NCI-H526 treated with DMSO at 0.1 percent for 48 hours (cell line): ENCODE data around the gene GNG12.

Source experiments
- DNase-seq: peaks from one replicate; lab custom pipeline; 2025; lab: John Stamatoyannopoulos, UW

The GNG12 gene

DNA sequence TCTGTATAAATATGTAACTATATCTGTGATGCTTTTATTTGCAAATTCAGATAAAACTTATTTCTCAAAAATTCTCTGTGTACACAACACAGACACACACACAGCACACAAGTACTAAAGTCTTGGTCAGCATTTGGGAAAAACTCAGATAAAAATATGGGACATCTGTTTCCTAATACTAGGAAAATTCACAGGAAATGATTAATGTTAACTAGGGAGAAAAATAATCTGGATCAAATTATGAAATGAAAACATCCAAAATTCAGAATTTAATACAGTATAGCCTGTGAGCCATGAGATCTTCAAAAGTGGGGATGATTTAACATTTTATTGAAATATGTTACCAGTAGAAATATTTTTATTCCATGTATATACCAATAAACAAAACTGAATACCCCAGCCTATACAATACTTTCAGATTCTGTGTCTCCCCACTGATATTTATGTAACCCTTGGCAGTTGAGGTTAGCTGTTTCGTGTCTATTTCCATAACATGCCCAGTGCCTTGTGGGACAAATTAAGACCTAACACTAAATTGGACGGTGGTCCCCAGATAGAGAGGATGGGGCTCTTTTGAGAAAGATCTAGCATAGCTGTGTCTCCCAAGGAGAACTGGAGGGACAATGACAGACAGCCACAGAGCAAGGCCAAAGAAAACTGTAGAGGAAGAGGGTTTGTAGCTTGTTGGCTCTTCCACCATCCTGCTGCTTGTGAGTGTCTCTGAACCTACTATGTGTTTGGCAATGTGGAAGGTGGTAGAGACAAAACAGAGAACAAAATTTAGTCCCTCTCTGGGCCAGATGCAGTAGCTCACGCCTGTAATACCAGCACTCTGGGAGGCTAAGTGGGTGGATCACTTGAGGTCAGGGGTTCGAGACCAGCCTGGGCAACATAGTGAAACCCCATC lies 47.2 kb downstream of the GNG12 start:
- no peak for DNase-seq

DNA sequence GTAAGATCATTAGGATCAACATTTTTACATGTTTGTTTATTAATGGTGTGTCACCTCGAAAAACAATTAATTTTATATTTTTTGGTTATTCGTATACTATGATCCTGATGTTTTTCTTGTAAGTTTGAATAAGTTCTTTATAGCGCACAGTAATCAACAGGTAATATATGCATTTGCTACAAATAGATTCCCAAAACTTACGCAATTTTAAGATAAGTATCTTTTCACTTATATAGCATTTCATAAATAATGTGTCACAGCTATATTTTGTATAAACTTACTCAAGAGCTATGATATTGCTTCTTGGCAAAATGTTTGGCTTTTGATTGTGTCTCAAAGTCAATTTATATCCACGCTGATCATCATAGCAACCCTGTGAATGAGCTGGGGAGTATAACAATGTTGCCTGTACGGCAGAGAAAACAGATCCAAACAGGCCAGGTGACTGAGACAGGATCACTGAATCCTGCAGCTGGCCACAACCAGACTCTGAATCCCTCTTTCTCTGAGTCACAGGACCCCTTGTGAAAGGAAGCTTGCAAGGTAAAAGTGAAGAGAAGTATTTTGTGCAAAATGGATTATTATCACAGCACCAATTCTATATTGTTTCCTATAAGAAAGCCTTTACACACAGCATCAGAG lies 48.6 kb downstream of the GNG12 start:
- DNase-seq, result no peak

DNA sequence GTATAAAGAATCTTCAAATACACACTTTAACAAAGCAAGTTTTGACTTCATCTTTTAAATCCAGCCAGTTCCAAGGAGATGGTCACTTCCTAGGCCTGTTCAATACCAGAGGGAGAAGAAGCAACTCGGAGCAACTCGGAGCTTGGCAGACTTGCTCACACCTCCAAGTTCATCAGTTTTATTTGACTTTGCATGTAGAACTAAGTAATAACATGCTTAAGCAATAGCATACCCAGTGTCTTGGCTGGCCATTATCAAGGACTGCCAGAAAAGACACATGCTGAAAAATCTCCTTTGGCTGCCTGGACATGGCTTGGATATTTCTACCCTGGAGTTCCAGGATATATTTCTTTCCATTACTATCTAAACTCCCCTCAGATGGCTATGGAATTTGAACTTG lies 52.6 kb downstream of the GNG12 start:
- no peak for DNase-seq

DNA sequence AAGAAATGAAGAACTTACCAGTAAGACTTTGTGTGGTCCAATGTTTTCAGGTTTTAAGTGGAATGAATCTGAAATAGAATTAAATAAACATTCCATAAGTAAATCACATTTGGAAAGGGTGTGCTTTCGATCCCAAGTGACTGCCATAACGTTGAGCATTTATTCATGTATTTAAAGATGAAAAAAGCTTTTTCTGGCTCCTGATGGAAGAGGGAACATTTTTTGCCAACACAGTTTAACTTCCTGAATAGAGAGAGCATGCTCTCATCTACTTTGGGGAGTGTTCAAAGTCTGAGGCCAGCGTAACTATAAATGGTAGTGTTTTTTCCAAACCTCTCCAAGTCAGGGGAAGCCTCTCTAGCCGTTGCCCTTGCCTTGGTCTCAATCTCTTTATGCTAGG lies 55.8 kb downstream of the GNG12 start:
- DNase-seq, result no peak

DNA sequence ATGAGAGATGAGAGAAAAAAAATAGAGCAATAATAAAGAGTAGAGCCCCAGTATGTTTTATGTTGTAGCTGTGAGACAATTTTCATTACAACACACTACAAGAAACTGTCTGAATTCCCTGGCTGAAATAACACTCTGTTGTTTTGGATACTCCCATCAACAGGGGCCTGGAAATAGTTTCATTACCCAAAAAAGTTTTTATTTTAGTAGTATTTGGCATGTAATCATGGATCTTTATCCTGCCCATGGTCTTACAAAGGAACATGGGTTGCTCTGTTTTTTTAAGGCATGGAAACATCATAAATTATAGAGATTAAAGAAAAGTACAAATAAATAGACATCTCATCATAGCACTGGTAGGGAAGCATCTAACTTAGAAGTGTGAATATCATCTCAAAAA lies 56.3 kb downstream of the GNG12 start:
- no peak for DNase-seq

DNA sequence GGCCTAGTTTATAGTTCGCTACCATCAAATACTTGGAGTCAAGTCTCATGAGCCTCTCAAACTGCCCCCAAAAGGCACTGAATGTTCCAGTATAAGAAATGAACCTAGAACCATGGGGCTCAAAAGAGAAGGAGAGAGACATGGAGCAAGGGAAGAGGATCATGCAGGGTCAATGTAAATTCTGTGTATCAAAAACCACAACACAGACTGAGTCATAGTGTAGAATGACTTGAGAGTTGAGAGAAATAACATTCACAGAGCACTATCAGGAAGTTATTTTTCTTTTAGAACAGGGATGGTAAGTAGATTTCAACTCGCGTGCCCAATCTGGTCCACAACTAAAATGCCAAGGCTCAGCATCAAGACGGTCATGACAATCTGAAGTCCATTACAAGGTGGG lies 59.8 kb downstream of the GNG12 start:
- no peak for DNase-seq

DNA sequence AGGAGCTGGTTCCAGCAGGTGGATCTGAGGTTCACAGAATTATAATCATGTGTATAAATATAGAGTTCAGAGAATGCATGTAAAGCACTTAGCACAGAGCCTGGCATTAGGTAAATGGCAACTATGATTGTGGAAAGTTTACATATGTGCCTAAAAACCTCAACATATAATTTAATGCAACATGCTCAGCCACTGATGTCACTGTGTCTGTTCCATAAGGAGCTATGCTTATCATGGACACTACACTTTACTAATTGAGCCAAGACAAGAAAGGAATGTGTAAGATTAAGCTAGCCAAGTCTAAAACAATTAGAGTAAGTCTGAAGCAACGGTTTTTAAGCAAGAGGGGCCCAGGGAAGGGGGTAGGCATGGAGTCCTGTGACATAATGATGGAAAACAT lies 61.5 kb downstream of the GNG12 start:
- no peak for DNase-seq

DNA sequence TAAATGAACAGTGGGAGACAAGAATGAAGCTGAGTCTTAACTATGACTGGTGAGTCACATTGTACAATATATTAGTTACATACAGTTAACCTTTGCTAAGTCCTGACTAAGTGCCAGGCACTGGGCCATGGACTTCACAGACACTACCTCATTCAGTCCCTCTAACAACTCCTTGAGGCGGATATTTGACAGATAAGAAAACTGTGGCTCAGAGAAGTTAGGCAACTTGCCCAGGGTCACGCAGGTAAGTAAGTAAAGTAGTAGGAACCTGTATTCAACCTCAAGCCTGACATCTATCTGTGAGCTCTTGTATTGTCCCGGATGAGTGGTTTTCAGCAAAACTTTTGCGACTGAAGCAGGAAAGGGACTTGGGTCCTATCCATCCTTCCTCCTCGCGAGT lies 62.1 kb downstream of the GNG12 start:
- no peak for DNase-seq

DNA sequence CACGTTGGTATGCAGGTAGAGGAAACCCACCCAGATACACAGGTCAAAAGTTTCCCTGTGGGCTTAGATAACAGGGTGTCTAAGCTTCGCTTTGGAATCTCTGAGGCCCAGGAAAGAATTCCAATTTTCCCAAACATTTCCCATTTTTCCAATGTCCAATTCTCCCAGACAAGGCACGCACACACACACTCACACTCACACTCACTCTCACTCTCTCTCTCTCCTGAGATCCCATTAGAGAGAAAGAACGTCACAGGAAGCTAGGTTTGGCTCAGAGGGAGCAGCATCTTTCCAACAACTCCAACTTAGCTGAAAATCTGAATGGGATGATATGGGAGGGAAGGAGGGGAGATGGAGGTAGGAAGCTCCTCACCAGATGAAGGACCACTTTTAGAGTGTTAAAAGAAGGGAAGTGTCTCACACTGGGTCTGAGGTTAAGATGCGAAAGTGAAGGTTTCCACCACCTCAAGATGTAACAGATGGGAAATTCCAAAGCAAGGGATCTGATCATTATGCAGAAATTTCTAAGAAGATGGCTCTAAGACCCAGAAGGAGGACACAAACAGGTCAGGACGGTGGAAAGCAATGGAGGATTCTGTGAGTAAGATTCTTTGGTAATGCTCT lies 63.5 kb downstream of the GNG12 start:
- no peak for DNase-seq

DNA sequence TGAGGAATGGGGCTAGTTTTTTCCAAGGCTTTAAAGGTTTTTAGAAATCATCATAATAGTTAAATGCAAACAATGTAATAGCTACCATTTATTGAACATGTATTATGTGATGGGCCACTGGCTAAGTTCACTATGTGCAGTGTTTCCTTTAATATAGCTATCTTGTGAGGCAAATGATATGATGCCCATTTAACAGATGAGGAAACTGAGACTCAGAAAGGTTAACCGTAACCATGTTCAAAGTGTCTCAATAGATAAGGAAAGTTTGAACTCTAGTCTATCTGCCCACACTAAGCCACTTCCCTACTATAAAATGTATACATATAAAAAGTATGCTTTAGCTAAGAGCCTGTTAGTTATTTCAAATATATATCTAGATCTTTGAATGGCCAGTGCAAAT lies 64.8 kb downstream of the GNG12 start:
- no peak for DNase-seq

DNA sequence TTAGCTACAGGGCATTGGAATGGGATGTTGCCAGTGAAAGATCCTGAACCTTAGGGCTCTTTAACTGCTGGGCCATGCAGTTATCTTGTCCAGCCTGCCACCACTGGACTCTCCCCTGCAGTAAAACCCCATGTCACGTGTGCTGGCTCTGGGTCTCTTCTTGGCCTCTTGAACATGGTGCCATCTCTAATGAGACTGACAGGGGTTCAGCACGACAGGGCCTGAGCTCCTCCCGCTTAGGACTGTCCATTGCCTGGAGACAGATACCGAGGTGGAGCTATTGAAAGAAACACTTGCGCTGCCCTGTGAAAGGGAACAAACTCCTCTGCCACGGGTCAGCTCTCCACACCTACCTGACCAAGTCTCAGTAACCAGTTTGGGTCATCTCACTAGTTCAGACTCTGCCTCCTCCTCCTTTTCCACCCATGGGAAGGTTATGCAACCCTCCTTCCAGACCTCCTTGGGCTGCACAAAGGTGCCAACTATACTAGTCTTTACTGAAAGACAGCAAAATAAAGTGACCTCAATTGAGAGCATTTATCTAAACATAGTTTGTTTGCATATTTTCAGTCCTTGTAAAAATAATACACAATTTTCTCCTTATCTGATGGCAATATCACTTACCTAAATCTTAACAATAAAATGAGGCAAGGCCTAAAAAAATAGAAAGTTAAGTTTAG lies 66.0 kb downstream of the GNG12 start:
- no peak for DNase-seq

DNA sequence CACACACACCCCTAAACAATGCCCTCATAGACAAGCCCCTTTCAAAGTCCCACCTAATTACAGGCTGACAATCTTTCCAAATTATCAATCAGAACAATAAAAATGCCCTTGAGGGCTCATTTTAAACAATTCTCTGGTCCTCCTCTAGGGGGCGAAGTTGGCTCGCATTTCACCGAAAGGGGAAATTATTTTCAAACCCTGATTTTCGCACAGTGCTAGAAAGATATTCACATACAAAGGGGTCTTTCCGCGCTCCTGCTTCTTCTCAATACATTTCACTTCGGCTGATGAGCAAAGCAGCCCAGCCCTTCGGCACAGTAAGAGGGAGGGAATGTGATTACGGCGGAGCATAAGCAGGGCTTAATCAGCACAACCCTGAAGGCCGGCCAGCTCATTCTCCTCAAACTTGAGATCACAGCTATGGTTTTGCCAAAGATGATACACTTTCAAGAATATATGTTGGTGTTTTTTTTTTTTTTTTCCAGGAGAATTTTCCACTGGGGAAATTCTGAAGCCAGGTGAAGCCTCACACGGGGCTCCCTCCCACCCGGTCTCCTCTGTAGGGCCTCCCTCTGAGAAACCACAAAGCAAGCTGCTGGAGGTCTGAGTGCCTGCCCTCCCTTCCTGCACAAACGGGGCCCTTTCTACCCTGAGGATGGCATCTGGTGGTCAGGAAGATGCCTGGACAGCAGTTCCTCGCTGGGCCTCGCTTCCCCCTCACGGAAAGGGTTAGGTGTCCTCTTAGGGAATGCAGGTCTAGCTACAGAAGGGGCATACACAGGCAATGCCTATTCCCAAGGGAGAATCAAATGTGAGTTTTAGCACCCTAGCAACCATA lies 66.9 kb downstream of the GNG12 start:
- peak; percentile 25 for DNase-seq

DNA sequence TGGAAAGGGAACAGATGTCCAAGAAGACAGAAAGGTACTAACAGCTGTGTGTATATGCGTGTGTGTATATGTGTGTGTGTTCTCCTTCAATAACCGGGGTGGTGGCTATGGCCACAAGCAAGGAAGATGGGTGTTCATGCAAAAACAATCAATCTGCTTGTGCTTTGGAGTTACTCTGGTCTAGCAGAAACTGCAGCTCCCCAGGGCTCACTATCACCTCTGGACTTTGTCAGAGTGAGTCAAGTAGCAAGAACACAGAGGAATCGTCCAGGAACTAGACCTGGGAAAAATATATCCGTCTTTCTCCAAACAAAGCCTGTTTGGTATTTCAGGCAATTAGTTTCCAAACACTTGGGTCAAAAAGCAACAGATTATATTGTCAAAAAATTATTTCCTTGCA lies 68.6 kb downstream of the GNG12 start:
- no peak for DNase-seq

DNA sequence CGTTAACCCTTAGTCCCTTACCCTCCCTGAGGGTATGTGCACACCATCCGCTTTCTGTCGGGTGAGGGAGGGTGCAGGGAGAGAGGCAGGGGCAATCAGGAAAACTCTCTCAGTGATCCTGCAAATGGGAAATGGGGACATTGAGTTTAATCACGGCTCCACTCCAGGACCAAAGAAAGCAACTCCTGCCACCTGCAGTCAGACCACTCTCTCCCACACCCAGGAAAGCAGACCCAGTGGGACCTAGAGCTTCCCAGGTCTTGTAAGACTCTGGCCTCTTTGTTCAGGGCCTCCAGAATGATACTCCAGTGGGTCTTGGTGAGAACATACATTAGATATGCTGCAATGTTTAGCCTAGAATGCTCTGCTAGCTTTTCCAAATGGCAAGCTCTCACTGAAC lies 71.5 kb downstream of the GNG12 start:
- no peak for DNase-seq

DNA sequence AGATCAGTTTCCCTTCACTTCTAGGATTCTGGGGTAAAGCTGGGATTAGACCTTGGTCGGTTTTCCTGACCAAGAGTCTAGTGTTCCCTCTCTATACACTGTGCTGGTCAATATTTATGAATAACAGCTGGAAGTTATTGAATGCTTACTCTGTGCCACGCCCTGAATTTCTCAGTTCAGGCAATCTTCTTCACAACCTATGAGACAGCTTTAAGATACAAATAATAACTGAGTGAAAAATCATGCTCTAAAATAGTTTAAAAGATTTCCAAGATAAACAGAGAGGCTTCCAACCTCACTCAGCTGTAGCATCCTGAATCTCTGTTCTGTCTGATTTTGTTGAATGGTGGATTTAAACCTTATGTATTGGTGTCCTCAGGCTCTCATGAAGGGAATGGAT lies 72.2 kb downstream of the GNG12 start:
- no peak for DNase-seq

DNA sequence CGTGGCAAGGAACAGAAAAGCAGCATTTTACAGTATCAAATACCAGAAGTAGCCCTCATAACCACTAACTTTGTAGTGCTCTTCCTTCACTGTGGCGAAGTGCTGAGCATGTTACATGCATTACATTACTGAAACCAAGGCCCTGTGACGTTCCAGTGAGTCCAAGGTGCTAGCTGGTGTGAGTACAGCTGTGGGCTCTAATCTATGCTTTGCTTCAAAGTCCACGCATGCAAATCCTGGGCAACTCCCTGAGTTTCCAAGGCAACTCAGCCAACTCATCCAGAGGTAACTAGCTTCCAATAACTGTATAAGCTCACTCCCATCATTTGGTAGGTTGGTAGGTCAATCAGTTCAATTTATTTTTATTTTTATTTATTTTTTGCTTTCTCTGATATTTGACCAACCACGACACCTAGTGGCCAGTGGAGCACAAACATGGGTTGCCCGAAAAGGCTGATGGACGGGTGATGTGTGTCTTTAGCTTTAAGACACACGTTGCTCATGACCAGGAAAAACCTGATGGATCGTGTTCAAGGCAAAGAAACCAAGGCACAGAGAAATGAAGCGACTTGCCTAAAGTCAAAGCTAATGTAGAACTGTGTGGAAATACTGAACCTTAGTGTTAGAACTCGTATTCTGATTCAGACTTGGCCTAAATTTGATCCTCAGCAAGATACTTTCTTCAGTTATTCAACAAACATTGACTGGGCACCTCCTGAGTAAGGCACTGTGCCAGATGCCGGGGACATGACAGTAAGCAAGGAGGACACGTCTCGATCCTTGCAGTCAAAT lies 73.0 kb downstream of the GNG12 start:
- DNase-seq, result peak; percentile 75

DNA sequence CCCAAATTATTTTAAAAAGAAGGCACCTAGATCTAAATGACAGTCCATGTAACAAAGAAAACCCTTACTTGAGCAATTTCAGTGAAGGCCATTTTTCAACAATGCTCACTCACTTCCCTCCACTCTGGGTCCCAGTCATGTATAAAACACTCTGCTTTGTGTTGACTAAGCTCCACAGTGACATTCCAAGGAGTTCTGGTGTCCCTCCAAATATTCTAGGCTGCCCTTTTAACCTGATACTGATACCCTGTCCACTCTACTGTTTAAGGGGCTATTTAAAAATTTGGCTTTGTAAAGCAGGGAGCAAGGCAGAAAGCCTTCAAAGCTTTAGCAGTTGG lies 73.6 kb downstream of the GNG12 start:
- no peak for DNase-seq

DNA sequence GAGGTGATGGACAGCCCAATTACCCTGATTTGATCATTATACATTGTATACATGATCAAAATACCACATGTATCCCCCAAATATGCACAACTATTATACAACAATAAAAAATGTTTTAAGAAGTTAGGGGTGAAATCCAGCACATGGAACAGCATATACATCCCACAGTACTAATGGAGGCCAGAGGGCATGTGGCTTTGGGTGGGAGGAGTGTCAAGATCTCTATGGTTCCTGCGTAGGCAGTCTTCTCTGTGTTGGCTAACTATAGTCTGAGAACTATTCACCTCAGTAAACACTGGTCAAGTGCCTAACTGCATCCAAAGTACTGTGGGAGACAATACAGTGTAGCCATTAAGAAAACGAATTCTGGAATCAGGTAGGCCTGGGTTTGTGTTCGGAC lies 74.2 kb downstream of the GNG12 start:
- DNase-seq, result no peak

DNA sequence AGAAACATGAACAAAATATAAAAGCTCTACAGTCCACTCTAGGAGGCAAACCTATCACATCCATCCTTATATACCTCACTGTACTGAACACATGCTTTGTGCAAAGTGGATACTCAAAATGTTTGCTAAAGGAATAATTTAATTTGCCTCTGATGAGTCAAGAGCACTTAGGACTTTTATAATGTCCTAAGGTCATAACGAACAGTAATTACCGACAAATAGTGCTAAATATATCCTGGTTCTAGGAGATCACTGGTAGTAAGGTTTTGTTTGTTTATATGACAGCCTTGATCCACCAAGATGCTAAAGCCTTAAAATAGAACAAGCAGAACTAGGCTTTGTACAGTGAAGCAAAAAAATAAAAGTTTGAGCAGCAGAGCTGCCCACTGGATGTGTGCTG lies 77.6 kb downstream of the GNG12 start:
- no peak for DNase-seq

DNA sequence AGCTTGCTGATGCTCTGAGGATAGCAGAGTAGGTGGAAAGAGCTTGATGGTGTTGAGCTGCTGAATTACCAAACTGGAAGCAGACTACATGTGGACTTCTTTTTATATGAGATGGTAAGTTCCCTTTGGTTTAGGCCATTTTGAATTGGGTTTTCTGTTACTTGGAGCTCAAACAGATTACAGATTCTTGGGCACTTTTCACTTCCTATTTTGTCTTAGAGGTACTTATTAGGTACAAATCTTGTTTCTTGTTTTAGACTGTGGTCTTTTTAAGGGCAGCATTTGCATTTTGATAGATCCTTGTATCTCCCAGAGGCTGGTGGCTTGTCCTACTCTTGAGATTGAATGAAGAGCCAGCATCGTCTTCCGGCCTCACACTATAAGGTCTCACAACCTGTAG lies 78.1 kb downstream of the GNG12 start:
- DNase-seq, result no peak

DNA sequence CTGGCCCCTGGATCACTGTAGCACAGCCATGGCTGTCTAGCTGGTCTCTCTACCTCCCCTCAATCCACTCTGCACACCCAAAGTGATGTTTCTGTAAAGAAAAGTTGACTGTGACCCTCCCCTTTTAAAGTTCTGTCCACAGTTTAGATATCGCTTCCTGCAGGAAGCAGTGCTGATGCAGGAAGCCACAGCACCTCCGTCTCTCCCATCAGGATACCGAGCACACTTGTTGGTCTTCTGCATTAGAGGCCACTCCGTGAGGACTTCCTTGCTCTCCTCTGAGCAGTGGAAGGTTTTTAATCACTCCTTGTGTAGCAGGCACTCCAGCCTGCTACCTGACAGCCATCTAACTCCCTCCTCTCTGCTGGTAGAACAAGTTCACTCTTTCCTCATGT lies 78.7 kb downstream of the GNG12 start:
- DNase-seq, result no peak
